ENCODE measurements around the gene PARD3B.

The PARD3B gene

DNA sequence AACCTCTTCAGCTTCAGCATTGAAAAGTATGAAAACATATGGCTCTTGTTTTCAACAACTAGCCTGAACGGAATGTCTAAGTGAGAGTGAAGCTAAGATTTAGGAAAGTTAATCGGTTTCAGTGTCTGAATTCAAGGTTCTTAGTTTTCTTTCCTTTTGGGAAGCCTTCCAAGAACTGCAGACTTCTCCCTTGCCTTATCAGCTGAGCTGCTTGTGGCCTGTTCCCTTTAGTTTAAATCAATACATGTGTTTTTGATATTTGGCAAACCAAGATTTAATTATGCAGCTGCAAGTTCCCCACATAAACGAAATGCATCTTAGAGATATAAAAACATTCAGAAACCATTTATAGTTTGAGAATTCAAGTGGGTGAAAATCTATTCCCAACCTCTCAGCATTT, 862.7 kb downstream of the PARD3B start:
- DNase-seq (ENCODE audit: low read depth) = peak; percentile 85

DNA sequence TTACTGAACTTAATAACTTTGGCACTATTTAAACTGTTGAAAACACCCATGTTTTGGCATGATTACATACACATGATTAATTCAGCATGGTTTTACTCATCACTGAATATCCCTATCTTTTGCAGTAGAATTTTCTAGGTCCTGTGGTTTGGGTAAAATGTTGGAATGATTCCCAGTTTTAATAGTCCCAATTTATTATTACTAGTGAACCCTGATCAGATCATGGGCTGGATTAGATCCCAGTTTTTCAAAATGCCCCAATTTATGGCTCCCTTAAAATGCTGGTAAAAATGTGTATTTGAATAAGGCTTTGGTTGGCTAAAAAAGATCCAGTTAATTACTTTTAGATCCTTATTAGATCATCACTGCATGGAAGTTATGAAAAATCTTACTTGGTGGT, 863.4 kb downstream of the PARD3B start:
- no peak for DNase-seq (ENCODE audit: low read depth)

DNA sequence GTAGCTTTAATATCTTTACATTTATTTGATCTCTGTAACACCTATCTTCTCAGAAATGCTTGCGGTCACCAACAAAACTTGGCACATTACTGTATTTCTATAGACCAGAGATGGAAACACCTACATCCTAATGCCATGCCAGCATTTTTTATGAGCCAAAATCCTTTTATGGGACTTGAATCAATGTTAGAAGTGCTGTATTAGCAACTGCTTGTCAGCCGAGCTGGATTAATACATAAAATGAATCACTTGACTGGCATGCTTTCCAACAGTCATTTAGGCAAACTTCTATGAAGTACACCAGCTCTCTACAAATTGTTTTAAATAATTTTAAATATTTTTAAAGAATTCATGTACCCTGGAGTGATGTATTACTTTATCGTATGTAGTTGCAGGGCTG, 864.1 kb downstream of the PARD3B start:
- DNase-seq (ENCODE audit: low read depth) = no peak

DNA sequence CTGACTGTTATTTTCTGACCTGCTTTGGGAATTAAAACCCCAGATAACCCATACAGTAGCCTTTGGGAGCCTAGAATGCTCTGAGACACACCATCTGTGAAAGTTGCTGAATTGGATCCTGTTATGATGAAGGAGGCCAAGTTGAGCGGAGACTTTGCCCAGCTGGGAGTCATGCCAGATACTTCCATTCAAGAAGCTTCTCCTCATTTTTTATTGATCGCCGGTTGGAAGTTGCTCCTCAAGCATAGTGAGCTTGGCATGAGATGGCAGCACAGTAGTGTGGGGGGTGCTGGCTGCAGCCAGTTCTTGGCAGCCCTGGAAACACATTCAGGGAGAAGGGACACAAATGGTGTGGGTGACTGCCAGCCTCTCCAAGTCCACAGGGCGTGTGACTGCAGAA, 866.3 kb downstream of the PARD3B start:
- no peak for DNase-seq (ENCODE audit: low read depth)

DNA sequence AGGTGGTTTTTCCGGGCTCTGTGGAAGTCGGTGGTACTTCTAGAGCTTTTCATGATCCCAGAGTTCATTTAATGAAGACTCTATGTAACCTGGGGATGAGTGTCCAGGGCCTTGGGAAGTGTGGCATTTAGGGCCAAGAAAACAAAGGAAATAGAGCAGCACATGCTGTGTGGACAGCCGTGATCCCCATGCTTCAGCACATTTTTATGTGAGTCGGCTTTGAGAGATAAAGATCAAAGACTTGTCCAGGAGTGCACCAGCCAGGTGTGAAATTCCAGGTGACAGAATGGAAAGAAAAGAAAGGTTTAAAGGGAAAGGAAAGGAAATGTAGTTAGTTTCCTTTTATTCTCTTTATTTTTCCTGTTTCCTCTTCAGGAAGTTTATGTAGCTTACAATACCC, 879.1 kb downstream of the PARD3B start:
- no peak for DNase-seq (ENCODE audit: low read depth)

DNA sequence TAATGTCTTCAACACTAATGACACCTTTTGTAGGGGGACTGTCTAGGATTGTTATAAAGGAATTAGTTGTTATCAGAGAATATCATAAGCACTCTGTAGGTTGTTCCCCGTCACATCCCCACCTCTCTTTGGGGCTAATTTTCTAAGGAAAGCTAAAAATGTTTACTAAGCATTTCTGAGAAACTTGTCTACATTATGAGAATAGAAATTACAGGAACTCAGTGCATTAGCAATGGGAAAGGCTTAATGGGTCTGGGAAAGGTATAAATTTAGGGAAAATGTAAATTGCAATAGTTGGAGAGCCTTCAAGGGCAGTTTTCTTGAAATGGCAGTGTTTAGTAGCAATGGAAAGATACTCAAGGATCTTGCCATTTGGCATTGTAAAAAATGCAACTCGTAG, 879.8 kb downstream of the PARD3B start:
- DNase-seq (ENCODE audit: low read depth) = no peak

DNA sequence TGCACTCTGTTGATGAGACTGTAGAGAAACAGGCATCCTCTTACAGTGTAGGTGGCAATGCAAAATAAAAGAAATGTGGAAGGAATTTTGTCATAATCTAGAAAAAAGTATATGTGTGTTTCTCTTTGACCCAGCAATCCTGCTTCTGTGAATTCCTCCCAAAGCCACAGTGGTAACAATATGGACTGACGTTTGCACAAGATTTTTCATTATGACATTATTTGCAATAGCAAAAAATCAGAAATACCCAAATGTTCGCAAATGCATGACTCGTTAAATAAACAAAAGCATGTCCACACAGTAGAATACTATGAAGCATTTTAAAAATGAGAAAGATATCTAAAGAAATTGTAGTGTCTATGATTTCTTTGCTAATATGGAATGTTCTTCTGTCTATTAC, 881.8 kb downstream of the PARD3B start:
- DNase-seq (ENCODE audit: low read depth) = peak; percentile 67

DNA sequence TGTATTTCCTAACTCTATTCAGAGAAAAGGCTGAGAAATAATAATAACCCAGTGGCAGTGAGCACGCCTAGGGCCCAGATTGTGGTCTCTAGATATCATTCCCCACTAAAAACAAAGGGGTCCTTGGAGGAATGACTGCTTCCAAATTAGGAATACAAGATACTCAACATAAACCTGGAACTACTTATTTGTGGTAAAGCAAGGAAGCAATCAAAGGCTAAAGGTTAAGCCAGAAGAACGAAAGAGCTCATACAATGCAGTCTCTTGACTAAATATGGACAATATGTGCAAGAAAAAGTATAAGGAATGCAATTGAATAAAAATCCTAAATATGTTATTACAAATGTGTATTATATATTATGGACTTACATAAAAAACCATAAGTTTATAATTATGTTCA, 883.5 kb downstream of the PARD3B start:
- peak; percentile 39 for DNase-seq (ENCODE audit: low read depth)

DNA sequence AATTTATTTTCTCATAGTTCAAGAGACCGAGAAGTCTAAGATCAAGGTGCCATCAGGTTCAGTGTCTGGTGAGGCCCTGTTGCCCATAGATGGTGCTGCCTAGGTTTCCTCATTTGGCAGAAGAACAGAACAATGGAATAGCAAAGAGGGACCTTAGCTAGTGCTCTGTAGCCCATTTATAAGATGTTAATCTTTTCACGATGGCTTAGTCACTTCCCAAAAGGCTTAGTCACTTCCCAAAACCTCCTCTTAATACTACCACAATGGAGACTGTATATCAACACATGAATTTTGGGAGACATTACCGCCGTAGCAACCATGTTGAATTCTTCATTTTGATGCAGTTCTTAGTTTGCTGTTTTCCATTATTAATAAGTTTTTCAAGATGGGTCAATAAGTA, 890.7 kb downstream of the PARD3B start:
- no peak for DNase-seq (ENCODE audit: low read depth)

DNA sequence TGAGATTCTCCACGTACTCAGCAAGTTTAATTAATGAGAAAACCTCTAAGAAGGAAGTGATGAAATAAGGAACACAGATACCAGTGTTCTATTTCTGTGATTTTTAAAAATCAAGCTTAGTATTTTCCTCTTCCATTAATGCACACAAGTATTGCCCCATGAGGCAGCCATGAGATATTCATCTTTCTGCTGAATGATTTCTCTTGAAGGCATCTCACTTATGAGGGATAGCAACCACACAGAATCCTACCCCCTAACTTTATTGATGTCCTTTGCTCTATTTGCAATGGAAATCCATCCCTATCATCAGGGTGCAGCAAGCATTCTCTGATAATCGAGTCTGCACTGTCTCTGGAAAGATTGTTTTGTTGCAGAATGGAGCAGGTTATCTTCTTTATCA, 893.0 kb downstream of the PARD3B start:
- no peak for DNase-seq (ENCODE audit: low read depth)

DNA sequence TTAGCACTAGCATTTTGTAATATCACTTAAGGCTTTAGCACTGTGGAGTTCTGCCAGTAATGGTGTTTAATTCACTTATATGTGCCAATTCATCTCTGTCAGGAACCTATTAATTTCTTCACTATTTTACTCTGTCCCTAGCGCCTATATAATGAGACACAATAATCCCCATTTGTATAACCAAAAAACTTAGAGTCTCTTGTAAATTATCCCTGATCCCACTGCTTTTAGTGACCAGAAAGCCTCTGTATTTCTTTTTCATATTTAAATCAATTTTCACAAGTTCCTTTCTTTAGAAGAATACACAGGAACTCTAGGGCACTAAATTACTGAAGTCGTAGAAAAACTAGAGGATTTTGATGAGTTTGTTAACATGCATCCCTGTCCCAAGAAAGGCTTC, 894.3 kb downstream of the PARD3B start:
- no peak for DNase-seq (ENCODE audit: low read depth)

DNA sequence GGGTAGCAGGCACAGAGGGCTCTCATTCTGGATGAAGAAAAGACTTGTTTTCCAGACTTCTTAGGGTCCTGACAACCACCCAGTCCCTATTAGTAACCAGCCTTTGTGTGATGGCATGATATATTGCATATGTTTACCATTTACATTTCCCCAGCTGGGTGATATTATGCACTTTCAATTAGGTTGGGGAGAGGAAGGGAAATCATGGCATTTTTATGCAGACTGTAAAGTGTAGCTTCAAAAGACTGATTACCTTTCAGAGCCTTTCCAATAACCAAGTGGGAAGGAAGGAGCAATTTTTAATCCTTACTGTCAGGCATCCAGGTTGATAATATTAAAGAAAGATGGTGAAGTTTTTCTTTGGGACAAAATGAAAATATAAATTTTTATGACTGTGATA, 896.2 kb downstream of the PARD3B start:
- no peak for DNase-seq (ENCODE audit: low read depth)

DNA sequence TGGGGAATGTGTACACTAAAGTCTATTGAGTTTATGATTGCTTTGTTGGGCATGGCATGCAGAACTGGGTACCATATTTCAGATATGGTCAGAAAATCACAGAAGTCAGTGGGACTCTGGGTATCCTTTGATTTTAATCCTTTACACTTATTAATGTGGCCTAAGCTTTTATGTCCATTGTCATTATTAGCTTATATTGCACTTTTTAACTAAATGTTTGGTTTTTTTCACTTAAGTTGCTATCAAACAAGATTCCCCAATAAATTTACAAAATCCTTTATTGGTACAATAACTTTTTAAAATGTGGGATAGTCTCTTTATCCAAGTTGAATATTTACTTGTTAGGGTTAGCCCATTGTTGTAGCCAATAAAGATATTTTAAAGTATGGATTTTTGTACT, 902.9 kb downstream of the PARD3B start:
- DNase-seq (ENCODE audit: low read depth) = no peak

DNA sequence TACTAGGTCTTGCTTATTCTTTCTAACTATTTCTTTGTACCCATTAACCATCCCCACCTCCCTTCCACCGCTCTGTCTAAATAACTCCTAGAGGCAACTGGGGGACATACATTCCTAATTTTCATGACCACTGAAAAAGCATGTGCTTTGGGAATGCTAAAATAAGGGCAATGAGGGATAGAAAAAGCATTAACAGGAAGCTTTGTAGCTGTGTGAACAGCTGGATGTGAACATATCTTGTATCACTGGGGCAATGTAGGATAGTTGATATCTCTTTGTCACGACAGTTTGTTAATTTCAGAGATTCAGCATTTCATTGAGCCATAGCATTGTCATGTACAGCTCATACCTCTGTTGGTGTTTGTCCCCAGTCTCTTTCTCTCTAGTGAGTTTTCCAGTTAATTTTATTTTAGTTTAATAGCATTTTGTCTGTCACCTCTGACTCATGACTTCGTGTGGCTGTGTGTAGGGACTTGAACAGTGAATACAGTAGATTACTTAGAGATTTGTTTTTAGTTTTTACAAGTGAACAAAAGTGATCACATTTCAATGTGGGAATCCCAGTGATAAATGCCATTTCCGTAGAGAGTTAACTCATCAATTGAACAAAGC, 906.7 kb downstream of the PARD3B start:
- DNase-seq (ENCODE audit: low read depth) = no peak

DNA sequence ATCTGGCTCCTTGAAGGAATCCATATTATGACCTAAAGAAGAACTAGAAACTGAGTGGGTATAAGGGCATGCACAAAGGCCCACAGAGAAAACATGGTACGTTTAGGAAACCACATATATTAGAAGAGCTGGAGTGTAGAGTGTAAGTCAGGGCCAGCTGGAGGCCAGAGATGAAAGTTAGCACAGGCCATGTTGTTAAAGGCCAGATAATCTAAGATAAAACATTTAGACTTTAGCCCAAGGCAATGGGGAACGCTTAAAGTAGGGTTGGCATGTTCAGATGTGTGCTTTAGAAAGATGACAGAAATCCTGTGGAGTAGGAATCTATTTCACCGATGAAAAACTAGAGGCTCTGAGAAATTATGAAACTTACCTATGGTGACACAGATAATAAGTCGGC, 907.9 kb downstream of the PARD3B start:
- DNase-seq (ENCODE audit: low read depth) = no peak

DNA sequence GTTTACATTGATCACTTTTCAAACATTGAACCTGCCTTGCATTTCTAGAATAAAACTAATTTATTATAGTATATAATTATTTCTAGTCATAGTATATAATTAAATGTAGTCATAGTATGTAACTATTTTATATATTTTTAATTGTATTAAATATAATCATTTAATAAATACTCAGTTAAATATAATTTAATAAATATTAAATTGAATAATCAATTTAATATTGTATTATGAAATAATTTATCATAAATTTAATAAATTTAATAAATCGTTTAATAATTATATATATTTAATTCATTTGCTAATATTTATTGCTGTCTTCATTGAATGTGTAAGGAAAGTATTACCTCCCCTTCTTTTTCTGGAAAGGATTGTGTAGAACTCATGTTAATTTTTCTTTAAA, 911.4 kb downstream of the PARD3B start:
- no peak for DNase-seq (ENCODE audit: low read depth)

DNA sequence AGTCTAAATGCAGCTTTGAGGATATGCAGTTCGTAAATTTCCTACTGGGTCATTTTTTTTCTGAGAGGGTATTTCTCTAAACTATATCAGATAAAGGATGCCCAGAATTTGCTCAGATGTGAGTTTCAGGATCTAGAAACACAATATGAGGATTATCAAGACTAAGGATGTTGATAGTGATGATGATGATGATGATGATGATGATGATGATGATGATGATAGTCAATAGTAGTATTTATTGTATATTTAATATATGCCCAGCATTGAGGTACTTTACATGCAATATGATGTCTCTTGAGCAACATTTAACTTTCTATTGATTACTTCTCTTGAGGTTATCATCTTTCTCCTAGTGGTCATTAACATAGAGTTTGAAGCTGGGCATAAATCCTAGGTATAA, 914.9 kb downstream of the PARD3B start:
- no peak for DNase-seq (ENCODE audit: low read depth)

DNA sequence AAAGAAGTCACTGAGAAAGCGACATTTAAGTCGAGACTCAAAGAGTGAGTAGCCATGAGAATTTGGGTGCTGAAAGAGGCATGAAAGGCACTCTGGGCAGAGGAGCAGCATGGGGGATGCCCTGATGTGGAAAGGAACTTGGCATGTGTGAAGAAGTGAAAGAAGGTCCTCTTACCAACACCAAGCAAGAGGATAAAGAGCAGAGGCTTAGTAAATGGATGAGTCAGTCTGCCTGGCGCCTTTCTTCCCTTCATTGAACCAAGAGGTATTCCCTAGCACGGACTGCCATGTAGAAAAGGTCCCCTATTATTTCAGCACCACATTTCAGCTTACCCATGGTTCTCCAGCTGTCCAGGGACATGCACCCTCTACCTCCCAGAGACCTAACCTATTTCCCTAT, 915.9 kb downstream of the PARD3B start:
- no peak for DNase-seq (ENCODE audit: low read depth)

DNA sequence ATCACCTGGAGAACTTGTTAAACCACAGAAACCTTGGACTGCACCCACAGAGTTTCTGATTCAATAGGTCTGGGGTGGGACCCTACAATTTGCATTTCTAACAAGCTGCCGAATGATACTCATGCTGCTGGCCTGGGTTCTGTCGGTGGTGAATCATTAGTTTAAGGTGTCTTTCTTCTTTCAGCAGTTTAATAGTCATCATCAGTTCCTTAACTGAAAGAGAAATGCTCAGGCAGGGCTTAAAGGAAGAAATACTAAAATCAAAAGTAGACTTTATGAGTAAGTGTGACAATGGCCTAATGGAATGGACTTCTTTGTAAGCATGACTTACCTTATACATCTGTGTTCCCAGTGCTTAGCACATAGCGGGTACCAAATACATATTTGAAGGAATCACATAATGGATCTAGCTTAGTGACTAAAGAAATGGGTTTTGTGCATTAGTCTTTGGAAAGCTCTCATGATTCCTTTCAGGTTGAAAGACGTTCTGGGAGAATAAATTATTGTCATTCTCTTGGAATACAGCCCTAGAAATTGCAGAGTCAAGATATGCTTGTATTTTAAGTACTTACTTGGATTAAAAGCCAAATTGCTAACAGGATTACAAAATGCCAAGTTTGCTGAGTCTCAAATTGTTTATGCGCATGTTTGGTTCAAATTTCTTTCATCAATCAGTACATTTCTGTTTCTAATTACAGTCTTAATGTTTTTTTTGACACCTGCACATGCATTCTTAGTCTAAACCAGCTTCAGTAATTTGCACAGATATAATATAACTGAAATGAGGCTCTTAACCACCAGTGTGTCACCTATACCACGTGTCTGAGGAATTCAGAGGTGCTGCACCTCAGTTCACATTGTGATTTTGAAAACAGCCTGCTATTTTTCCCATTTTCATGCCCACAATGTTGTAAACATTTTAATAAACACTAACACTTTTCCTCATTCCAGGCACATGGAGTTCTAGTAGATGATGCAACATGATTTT, 916.7 kb downstream of the PARD3B start:
- no peak for DNase-seq (ENCODE audit: low read depth)

DNA sequence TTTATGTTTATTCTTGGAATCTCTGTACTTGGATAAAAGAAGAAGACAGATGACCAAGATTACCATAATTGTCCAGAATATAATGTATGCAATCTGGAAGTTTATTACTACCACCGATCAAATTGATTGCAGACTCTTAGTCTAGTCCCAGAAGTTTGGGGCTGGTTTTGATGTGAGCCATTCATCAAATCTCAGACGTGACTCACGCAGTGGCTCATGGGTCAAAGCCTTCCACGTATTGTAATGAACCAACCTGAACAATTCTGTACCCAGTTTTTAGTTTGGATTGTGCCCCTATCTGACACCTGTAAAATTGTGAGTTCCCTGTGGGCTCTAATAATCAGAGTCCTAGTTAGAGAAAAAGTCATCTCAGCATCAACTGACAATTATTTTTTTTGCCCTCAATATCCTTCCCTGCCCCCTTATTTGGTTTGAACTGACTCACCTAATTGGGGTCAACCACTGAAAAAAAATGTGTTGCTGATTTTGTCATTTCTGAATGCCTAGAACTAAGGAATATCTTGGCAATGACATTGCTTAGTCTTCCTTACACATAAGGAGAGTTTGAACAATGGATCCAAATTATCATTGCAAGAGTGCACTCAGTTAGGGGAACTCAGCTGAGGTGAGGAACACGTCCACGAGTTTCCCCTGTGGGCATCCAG, 917.5 kb downstream of the PARD3B start:
- DNase-seq (ENCODE audit: low read depth) = no peak

DNA sequence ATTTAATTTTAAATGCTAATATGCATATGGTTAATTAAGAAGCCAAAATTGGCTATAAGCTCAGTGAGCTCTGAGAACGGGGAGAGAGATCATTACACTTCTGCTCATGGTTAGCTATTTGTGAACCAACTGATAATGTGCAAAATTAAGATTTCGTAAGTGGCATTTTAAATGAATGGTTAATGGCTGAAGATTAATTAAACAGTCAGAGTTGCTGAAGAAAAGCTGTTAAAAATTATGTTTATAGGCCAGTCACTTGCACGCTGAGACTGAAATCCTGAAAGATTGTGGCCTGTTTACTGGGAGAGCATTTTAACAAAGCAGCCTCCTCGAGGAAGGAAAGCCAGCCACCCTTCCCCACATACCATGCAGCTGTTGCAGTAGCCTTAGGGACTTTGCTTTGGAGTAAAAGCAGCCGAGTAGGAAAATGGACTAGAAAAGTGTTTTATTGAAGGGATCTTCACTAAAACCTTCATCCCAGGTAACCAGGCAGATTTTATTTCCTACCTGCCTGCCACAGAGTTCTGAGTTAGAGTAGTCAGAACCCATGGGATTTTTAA, 918.3 kb downstream of the PARD3B start:
- no peak for DNase-seq (ENCODE audit: low read depth)

DNA sequence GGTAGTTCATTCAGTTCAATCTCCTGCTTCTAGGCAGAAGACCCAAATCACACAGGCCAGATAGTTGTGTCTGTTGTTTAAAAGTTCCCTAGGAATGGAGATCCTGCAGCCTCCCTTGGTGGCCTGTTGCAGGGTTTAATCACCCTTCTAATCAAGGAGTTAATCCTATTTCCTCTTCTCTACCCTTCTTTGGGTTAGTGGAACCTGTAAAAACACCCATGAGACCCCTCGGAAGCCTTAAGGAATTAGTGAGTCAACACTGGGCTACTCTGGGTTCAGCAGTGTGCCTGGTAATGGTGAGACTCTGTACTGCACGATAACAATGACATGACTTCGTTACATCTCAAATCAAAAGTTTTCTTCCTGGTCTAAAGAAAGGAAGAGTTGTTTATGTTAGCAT, 919.4 kb downstream of the PARD3B start:
- no peak for DNase-seq (ENCODE audit: low read depth)

DNA sequence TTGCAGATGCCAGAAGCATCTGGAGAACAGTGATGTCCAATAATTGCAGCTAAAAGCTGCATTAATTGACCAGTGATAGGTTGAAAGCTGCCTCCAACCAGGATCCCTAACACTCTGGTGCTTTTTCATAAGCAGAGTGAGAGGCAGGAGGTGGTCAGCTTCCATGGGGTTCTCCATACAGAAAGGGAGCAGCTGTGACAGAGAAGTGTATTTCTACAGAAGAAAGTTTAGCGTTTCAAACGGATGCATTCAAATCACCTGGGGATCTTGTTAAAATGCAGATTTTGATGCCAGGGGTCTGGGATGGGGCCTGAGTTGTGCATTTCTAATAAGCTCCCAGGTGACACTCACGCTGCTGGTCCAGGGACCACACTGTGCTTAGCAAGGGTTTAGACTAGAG, 920.5 kb downstream of the PARD3B start:
- DNase-seq (ENCODE audit: low read depth) = no peak
